NCI-H510A (cell line): ENCODE measurements around the gene VARS1.
A peak's percentile ranks its signal among the peaks of the same experiment; 100 is the strongest.
"Not testable (repeated sequence)": the region's sequence is repeated elsewhere in the genome, so short reads cannot be mapped to it uniquely, and the experiment has no call there.

ENCODE experiments used
- DNase-seq: peaks from one replicate; lab custom pipeline; 2025; lab: John Stamatoyannopoulos, UW

Gene VARS1

GRCh38 chr6:31794294-31794865 lies 1.2 kb downstream of the VARS1 start:
- no peak for DNase-seq

- DNase-seq = not testable (repeated sequence)
These were observed 1.7 kb downstream of the VARS1 start for GRCh38 chr6:31793927-31794245.

GRCh38 chr6:31792761-31793171 lies 2.8 kb downstream of the VARS1 start:
- DNase-seq = no peak

- no peak for DNase-seq
These were observed 3.5 kb downstream of the VARS1 start for GRCh38 chr6:31792090-31792374.

GRCh38 chr6:31791324-31792089 lies 4.0 kb downstream of the VARS1 start:
- no peak for DNase-seq

- no peak for DNase-seq
These were observed 10.1 kb downstream of the VARS1 start for GRCh38 chr6:31785475-31785874.

GRCh38 chr6:31784098-31784925 lies 11.2 kb downstream of the VARS1 start:
- no peak for DNase-seq

GRCh38 chr6:31782126-31782855 lies 13.3 kb downstream of the VARS1 start:
- no peak for DNase-seq

- DNase-seq = no peak
These were observed 14.1 kb downstream of the VARS1 start for GRCh38 chr6:31781244-31782125.

GRCh38 chr6:31780507-31781243 lies 14.9 kb downstream of the VARS1 start:
- no peak for DNase-seq

- DNase-seq = no peak
These were observed 15.6 kb downstream of the VARS1 start for GRCh38 chr6:31779908-31780307.

GRCh38 chr6:31778999-31779885 lies 16.3 kb downstream of the VARS1 start:
- no peak for DNase-seq

- DNase-seq = no peak
These were observed 17.4 kb downstream of the VARS1 start for GRCh38 chr6:31778193-31778592.

- no peak for DNase-seq
These were observed 17.9 kb downstream of the VARS1 start for GRCh38 chr6:31777667-31778050.

- DNase-seq = peak; percentile 93
These were observed 18.4 kb downstream of the VARS1 start, which contains the start of gene VWA7 for GRCh38 chr6:31776989-31777666. TSS of gene VWA7 (minus strand) at chr6:31777328. CDS start at chr6:31776779, 549 bp downstream.

- DNase-seq = peak; percentile 72
These were observed 19.0 kb downstream of the VARS1 start for GRCh38 chr6:31776485-31776988.

- DNase-seq = no peak
These were observed 19.7 kb downstream of the VARS1 start for GRCh38 chr6:31775633-31776484.

GRCh38 chr6:31775184-31775583 lies 20.4 kb downstream of the VARS1 start:
- DNase-seq = no peak
